Left forelimb (tissue), 1 donor: ENCODE data around the gene MYT1.
A peak's percentile ranks its signal among the peaks of the same experiment; 100 is the strongest.

Experiments
- DNase-seq: peaks from one replicate; pipeline ENCODE4 v3.0.0-alpha.2; 2018; ENCODE audit warnings: low spot score

MYT1 gene

GRCh38 chr20:64217539-64218221, 53.4 kb downstream of the MYT1 start:
- DNase-seq = no peak

GRCh38 chr20:64219202-64219601, 55.0 kb downstream of the MYT1 start:
- no peak for DNase-seq

- DNase-seq = no peak
Observed at GRCh38 chr20:64219730-64220129, 55.5 kb downstream of the MYT1 start.

GRCh38 chr20:64220420-64220819, 56.2 kb downstream of the MYT1 start:
- no peak for DNase-seq

- DNase-seq = no peak
Observed at GRCh38 chr20:64220891-64221527, 56.8 kb downstream of the MYT1 start.

- no peak for DNase-seq
Observed at GRCh38 chr20:64222291-64222735, 58.1 kb downstream of the MYT1 start.

- no peak for DNase-seq
Observed at GRCh38 chr20:64222851-64223525, 58.7 kb downstream of the MYT1 start.

- peak; percentile 77 for DNase-seq
Observed at GRCh38 chr20:64223526-64224067, 59.3 kb downstream of the MYT1 start.

GRCh38 chr20:64224351-64225170, 60.3 kb downstream of the MYT1 start:
- peak; percentile 78 for DNase-seq

GRCh38 chr20:64225171-64225595, 60.9 kb downstream of the MYT1 start:
- no peak for DNase-seq

- no peak for DNase-seq
Observed at GRCh38 chr20:64225828-64226598, 61.8 kb downstream of the MYT1 start.

GRCh38 chr20:64226686-64227580, 62.7 kb downstream of the MYT1 start:
- no peak for DNase-seq

GRCh38 chr20:64228086-64228653, 63.9 kb downstream of the MYT1 start:
- DNase-seq = no peak

- DNase-seq = no peak
Observed at GRCh38 chr20:64228751-64229506, 64.7 kb downstream of the MYT1 start.

GRCh38 chr20:64229507-64230061, 65.3 kb downstream of the MYT1 start:
- DNase-seq = no peak

- no peak for DNase-seq
Observed at GRCh38 chr20:64230461-64231145, 66.4 kb downstream of the MYT1 start.

GRCh38 chr20:64231621-64232550, 67.6 kb downstream of the MYT1 start:
- no peak for DNase-seq
